GM23248 (cell line): ENCODE measurements around the gene POLA1.

Experiments
- EZH2 ChIP-seq: fragments of 200-600 bp; sonication (generic); IDR thresholded peaks from 2 replicates; pipeline ENCODE4 v1.6.1; 2018; ENCODE audit warnings: antibody characterized with exemption, mild to moderate bottlenecking; ENCODE audit not compliant: insufficient read depth, poor library complexity, severe bottlenecking
- EZH2phosphoT487 ChIP-seq: fragments of 200-600 bp; sonication (generic); IDR thresholded peaks from 2 replicates; pipeline ENCODE4 v1.6.1; 2018; ENCODE audit warnings: antibody characterized with exemption, moderate library complexity, mild to moderate bottlenecking, low read depth; ENCODE audit not compliant: insufficient read depth

- TF ChIP-seq EZH2 (no peak), EZH2phosphoT487 (no peak)
Measured at GRCh38 chrX:24659106-24659505, 34.6 kb upstream of the POLA1 start.
